MV-4-11 (cell line): ENCODE data around the gene XPOT.

Source experiments
- DNase-seq: peaks from one replicate; lab custom pipeline; 2025; lab: John Stamatoyannopoulos, UW

Gene XPOT

GRCh38 chr12:64469455-64470142 is 65.4 kb downstream of the XPOT start:
- DNase-seq = no peak

- no peak for DNase-seq
Measured at GRCh38 chr12:64470495-64470894, 66.3 kb downstream of the XPOT start.

DNA sequence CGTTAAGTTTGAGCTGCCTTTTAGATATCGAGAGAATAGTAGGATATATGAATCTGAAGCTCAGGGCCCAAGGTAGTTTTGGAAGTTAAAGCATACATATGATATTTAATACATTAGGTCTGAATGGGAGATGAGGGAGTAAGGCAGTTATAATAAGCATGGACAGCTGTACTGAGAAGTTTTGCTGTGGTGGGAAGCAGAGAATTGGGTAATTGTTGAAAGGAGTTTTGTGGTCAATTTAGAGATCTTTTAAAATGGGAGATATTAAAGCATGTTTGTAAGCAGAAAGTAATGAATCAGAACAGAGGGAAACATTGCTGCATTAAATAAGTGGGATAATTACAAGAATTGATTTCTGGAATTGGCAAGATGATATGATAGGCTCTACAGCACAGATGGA is 69.0 kb downstream of the XPOT start:
- no peak for DNase-seq

DNA sequence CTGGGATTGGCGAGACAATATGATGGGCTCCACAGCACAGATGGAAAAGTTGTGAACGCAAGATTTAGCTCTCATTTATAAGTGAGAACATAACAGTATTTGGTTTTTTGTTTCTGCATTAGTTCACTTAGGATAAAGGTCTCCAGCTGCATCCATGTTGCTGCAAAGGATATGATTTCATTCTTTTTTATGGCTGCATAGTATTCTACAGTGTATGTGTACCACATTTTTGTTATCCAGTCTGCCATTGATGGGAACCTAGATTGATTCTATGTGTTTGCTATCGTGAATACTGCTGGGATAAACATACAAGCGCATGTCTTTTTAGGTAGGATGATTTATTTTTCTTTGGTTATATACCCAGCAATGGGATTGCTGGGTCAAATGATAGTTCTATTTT is 71.3 kb downstream of the XPOT start:
- no peak for DNase-seq

- DNase-seq = no peak
Measured at GRCh38 chr12:64476844-64477243, 72.7 kb downstream of the XPOT start.

DNA sequence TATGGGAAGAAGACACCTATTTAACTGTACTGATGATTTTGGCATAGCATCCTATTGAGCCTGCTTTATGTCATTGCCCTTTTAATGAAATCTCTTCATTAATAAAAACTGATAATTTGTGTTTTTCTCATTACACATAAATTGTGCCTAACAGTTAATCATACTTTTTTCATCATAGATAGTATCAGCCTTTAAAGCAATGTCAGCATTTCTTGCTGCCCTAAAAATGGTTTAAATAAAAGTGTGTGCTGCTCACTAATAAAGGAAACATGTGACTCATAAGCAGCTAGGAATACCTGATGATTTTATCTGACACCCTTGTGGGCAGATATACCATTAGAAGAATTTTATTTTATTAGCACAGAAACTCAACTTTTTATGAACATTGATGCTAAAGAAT is 74.5 kb downstream of the XPOT start:
- no peak for DNase-seq

DNA sequence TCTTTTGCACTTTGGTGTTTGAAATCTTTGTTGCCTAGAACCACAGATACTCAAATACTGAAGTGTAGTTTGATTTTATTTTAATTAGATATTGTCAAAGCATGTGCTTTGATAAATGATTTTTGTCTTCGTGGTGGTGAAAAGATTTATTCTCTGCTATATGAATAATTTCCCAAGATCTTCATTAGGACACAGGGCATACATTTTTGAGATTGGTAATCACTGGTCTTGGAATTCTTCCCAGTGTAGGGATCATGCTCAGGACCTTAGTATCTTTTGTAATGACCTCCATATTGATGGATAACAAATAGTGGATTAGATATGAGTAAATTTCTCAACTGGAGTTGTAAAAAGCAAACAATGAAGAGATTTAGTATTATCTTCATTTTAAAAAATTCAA is 76.0 kb downstream of the XPOT start:
- DNase-seq = no peak

GRCh38 chr12:64486657-64487056 is 82.5 kb downstream of the XPOT start:
- DNase-seq = no peak

DNA sequence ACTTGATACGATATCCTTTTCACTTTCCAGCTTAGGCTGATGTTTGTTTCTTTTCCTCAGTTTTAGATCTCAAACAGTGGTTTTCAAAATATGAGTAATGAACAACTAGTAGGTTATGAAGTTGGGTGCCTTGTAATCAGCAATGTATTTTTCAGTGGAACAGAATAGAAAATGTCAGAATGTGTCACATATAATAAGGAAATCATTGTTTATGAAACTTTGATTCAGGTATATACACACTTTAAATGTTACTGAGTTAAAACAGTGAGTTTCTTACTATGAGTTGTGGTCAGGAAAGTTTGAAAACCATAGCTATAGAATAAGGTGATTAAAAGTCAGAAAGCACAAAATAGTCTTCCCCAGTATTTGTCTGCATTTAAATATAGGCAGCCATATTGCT is 87.5 kb downstream of the XPOT start:
- no peak for DNase-seq

DNA sequence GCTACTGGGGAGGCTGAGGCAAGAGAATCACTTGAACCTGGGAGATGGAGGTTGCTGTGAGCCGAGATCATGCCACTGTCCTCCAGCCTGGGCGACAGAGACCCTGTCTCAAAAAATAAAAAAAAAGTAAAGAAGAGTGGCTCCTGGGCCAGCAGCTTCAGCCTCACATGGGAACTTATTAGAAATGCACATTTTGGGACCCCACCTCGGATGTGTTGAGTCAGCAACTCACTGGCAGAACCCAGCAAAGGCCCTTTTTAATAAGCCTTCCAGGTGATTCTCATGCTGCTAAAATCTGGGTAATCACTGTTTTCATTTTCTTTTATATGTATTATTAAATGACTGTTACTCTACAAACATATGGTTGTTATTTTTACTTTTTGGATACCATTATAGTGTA is 89.3 kb downstream of the XPOT start:
- no peak for DNase-seq

GRCh38 chr12:64494998-64495729 is 91.0 kb downstream of the XPOT start:
- DNase-seq = no peak

- no peak for DNase-seq
Measured at GRCh38 chr12:64496839-64497400, 92.7 kb downstream of the XPOT start.

GRCh38 chr12:64497484-64497883 is 93.3 kb downstream of the XPOT start:
- no peak for DNase-seq

GRCh38 chr12:64497903-64498302 is 93.7 kb downstream of the XPOT start:
- no peak for DNase-seq

DNA sequence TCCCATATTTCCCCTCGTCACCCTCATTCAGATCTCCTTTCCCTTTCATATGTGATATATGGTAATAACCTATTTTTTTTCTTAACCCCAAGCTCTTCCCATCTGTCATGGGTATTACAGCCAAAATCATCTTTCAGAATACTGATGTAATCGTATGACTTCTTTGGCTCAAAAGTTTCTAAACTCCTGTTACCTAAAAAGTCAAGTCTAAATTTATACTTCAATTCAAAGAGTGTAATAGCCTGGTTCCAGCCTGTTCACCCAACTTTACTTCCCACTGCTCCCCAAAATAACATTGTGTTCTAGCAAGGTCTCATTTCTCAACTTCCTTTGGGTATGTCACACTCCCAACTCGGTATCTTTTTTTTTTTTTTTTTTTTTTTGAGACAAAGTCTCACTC is 96.2 kb downstream of the XPOT start:
- DNase-seq = peak; percentile 94
